Measurements from ENCODE around the gene RPTOR. TPM values are rescaled to one million over a fixed set of nuclear protein-coding genes. Genes with fewer than 3 reads are reported as not detected.

Gene RPTOR
- polyA plus RNA-seq, 1 donor (not counting 4 experiments of a cell fraction or from before 2014, with no cell fraction given) = 4.0 TPM

GRCh38 chr17:80632046-80632581 lies 87.5 kb downstream of the RPTOR start:
- Histone ChIP-seq H3K4me2 (ENCODE audit: control insufficient read depth, extremely low read depth, insufficient read depth, low read depth, low read length) (no peak overlapping the region), H3K9ac (ENCODE audit: control insufficient read depth, extremely low read depth, insufficient read depth, low read length) (no peak overlapping the region), H3K9me1 (ENCODE audit: control insufficient read depth, extremely low read depth, insufficient read depth, low read length) (peaks cover 2% of the 10 kb centered on the region), H3K4me3 (ENCODE audit: control insufficient read depth in 2 of 3, extremely low read depth in 1 of 3, insufficient read depth in 2 of 3, low read depth in 1 of 3, low read length in 3 of 3) (no peak overlapping the region), H3K27ac (ENCODE audit: control insufficient read depth, insufficient read depth, low read length) (no peak overlapping the region), H3K9me3 (ENCODE audit: control insufficient read depth, low read depth, low read length) (no peaks in the 10 kb centered on the region), H4K20me1 (ENCODE audit: control insufficient read depth, extremely low read depth, insufficient read depth, low read length) (no peaks in the 10 kb centered on the region), H3K27me3 (ENCODE audit: control insufficient read depth, extremely low read depth, insufficient read depth, low read length) (no peaks in the 10 kb centered on the region), H3K36me3 (ENCODE audit: control insufficient read depth in 2 of 2, extremely low read depth in 1 of 2, insufficient read depth in 2 of 2, low read length in 2 of 2) (no peaks in the 10 kb centered on the region), H3K79me2 (ENCODE audit: control insufficient read depth, insufficient read depth, low read length) (peaks cover 31% of the 10 kb centered on the region), H2AFZ (ENCODE audit: control insufficient read depth, low read length) (no peak overlapping the region), H3K4me1 (ENCODE audit: control insufficient read depth, extremely low read depth, insufficient read depth, low read length) (no peaks in the 10 kb centered on the region)
- FAIRE-seq = no peak
- dilution Hi-C loops (cut with MboI; ENCODE audit: extremely low pct_ligation_motif_present, low sequenced_read_pairs) = no loop called here
- TF ChIP-seq, protein P1, sequence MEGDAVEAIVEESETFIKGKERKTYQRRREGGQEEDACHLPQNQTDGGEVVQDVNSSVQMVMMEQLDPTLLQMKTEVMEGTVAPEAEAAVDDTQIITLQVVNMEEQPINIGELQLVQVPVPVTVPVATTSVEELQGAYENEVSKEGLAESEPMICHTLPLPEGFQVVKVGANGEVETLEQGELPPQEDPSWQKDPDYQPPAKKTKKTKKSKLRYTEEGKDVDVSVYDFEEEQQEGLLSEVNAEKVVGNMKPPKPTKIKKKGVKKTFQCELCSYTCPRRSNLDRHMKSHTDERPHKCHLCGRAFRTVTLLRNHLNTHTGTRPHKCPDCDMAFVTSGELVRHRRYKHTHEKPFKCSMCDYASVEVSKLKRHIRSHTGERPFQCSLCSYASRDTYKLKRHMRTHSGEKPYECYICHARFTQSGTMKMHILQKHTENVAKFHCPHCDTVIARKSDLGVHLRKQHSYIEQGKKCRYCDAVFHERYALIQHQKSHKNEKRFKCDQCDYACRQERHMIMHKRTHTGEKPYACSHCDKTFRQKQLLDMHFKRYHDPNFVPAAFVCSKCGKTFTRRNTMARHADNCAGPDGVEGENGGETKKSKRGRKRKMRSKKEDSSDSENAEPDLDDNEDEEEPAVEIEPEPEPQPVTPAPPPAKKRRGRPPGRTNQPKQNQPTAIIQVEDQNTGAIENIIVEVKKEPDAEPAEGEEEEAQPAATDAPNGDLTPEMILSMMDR (optimal IDR thresholded peaks at IDR 0.05 in 1 of 3, IDR thresholded peaks at IDR 0.05 in 1 of 3, conservative IDR thresholded peaks at IDR 0.05 in 1 of 3; ENCODE audit: extremely low read depth in 1 of 3, insufficient read depth in 2 of 3, low read length in 3 of 3) = no peak
- TF ChIP-seq EZH2 (IDR thresholded peaks at IDR 0.05; ENCODE audit: low read length) = no peak
- DNase-seq (ENCODE audit: low read depth, low spot score) = no peak

DNA sequence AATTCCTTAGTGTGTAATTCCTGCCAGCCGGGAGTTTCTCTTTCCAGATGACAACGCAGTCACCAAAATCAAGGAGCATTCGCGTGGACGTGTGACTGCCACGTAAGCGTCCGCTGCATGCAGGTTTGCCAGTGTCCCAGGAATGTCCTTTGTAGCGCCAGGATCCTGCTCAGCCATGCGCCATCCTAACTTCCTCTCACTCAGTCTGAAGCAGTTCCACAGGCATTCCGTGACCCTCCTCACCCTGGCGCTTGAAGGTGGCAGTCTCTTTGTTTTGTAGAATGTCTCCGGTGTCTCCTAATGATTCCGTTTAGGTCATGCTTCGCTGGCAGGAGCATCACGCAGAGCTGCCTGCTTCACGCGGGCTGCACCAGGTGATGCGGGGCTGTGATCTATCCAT lies 88.6 kb downstream of the RPTOR start:
- no peaks in the 10 kb centered on the region for H4K20me1 ChIP-seq (ENCODE audit: control insufficient read depth, extremely low read depth, insufficient read depth, low read length)
- no peaks in the 10 kb centered on the region for H3K36me3 ChIP-seq (ENCODE audit: control insufficient read depth in 2 of 2, extremely low read depth in 1 of 2, insufficient read depth in 2 of 2, low read length in 2 of 2)
- DNase-seq (ENCODE audit: low read depth, low spot score) (no peak), FAIRE-seq (no peak)
- no peaks in the 10 kb centered on the region for H3K4me1 ChIP-seq (ENCODE audit: control insufficient read depth, extremely low read depth, insufficient read depth, low read length)
- H3K4me3 ChIP-seq (ENCODE audit: control insufficient read depth in 2 of 3, extremely low read depth in 1 of 3, insufficient read depth in 2 of 3, low read depth in 1 of 3, low read length in 3 of 3) = no peak overlapping the region
- no peaks in the 10 kb centered on the region for H3K9me3 ChIP-seq (ENCODE audit: control insufficient read depth, low read depth, low read length)
- H3K4me2 ChIP-seq (ENCODE audit: control insufficient read depth, extremely low read depth, insufficient read depth, low read depth, low read length) = no peak overlapping the region
- TF ChIP-seq EZH2 (IDR thresholded peaks at IDR 0.05; ENCODE audit: low read length) = no peak
- TF ChIP-seq, protein P1 (optimal IDR thresholded peaks at IDR 0.05 in 1 of 3, IDR thresholded peaks at IDR 0.05 in 1 of 3, conservative IDR thresholded peaks at IDR 0.05 in 1 of 3; ENCODE audit: extremely low read depth in 1 of 3, insufficient read depth in 2 of 3, low read length in 3 of 3) = no peak
- H3K27me3 ChIP-seq (ENCODE audit: control insufficient read depth, extremely low read depth, insufficient read depth, low read length) = no peaks in the 10 kb centered on the region
- H3K9ac ChIP-seq (ENCODE audit: control insufficient read depth, extremely low read depth, insufficient read depth, low read length) = no peak overlapping the region
- no peak overlapping the region for H3K27ac ChIP-seq (ENCODE audit: control insufficient read depth, insufficient read depth, low read length)
- H2AFZ ChIP-seq (ENCODE audit: control insufficient read depth, low read length) = no peak overlapping the region
- H3K9me1 ChIP-seq (ENCODE audit: control insufficient read depth, extremely low read depth, insufficient read depth, low read length) = peaks cover 2% of the 10 kb centered on the region
- dilution Hi-C loops (cut with MboI; ENCODE audit: extremely low pct_ligation_motif_present, low sequenced_read_pairs) = no loop called here
- peaks cover 34% of the 10 kb centered on the region for H3K79me2 ChIP-seq (ENCODE audit: control insufficient read depth, insufficient read depth, low read length)

All from keratinocyte (primary cell).